Muscle of arm (tissue), 14 donors: ENCODE measurements around the gene EXO1. TPM values are rescaled to one million over a fixed set of nuclear protein-coding genes. Genes with fewer than 3 reads are reported as not detected.
"Not testable (repeated sequence)": the region's sequence is repeated elsewhere in the genome, so short reads cannot be mapped to it uniquely, and the experiment has no call there.

Experiments
- DNase-seq: peaks from one replicate; pipeline ENCODE4 v3.0.0-alpha.2; 2013
- long read RNA-seq, 11 donors: transcript quantifications; one replicate each; lab custom pipeline, GENCODE V29; 2026
- polyA plus RNA-seq, 12 donors: library from polyadenylated mRNA; unstranded; fragments of 120-200 nt; gene quantifications; one replicate each; pipeline ENCODE4 v1.2.1, GENCODE V29; 2013; ENCODE audit not compliant: insufficient read length in 12 of 12

EXO1 gene
- polyA plus RNA-seq, result 10 to 100 TPM in 3 of 12 donors, 1 to 10 TPM in 8, not detected in 1; 5.7 to 18.8 (median 8.1) TPM
- long read RNA-seq, donor 1, result 0 reads
- long read RNA-seq, donor 2, result 0 reads
- long read RNA-seq, donor 3, result 0 reads
- long read RNA-seq, donor 4, partial matches to known transcripts, result 0 of 2 reads
- long read RNA-seq, donor 4, other reads (novel, unspliced or antisense), result 0 of 2 reads
- long read RNA-seq, donor 5, result 0 reads
- long read RNA-seq, donor 6, result 0 reads
- long read RNA-seq, donor 7, result 0 reads
- long read RNA-seq, donor 8, result 0 reads
- long read RNA-seq, donor 9, partial matches to known transcripts, result 0 of 1 reads
- long read RNA-seq, donor 9, other reads (novel, unspliced or antisense), result 0 of 1 reads
- long read RNA-seq, donor 10, partial matches to known transcripts, result 0 of 1 reads
- long read RNA-seq, donor 10, other reads (novel, unspliced or antisense), result 0 of 1 reads
- long read RNA-seq, donor 11, partial matches to known transcripts, result 0 of 1 reads
- long read RNA-seq, donor 11, other reads (novel, unspliced or antisense), result 0 of 1 reads

DNA sequence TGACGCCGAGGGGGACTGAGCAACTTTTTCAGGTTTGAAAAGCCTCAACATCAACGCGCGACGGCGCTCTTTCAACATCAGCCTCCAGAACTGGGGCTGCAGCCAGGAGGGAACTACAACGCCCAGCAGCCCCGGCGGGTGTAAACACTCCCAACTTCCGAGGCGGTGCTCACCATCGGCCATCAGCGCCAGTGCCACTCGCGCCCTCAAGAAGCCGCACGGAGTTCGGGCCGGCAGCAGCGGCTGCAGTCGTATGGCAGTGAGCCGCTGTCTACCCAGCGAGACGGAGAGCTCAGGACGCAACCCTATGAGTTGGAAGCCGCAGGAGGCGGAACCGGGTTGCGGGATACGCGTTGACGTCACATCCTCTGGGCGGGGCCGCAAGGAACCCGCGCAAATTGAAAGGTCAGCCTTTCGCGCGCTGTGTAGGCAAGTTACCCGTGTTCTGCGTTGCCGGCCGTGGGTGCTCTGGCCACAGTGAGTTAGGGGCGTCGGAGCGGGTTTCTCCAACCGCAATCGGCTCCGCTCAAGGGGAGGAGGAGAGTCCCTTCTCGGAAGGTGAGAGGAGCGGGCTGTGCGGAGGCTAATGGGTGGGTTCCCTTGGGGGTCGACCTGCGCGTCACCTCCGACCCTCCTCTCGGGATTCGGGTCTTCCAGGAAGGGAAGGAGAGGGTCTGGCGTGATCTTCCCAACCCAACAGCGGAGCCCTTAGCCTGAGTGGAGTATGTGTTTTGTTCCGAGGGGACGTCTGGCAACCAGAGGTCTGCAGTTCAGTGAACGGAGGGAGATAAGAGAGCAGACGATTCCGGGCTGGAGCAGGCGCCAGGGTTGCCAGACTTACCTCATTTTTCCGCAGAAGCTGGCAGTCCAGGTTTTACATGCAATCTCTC is at the start of gene EXO1:
EXO1 (plus strand) TSS at position 409 of the 890 bp plus-strand sequence. CDS start 2,222 bp downstream, outside the sequence.
- peak; percentile 94 for DNase-seq

DNA sequence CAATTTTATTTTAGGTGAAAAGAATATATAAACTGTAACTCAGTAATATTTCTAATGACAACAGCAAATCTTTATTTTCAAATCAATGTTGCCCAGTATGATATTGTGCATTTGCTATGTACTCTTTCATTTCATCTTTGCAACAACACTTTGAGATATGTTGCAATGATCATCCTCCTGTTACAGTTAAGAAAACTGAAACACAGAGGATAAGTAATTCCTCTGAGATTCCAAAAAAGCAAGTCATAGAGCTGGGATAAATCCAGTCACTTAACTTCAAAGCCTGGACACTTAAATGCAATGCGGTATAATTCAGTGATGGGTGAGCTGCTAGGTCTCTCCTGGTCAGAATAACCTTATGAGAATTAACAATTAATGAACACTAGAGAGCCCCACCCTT is 48.6 kb upstream of the EXO1 start:
- DNase-seq, result no peak

DNA sequence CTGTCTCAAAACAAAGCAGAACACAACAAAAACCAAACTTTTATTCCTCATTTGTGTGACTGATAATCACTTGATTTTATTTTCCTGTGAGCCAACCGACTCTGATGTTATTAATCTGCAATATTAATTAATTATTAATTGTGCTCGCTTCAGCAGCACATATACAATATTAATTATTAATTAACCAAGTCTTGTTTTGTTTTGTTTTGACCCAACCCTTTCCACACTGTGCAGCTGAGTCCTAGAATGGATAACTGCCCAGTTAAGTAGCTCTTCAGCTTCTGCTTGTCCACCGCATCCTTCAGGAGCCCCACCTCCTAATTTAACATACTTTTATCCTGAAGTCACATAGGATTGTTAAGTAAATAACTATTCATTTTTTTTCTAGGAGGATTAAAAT is 47.4 kb upstream of the EXO1 start:
- no peak for DNase-seq

DNA sequence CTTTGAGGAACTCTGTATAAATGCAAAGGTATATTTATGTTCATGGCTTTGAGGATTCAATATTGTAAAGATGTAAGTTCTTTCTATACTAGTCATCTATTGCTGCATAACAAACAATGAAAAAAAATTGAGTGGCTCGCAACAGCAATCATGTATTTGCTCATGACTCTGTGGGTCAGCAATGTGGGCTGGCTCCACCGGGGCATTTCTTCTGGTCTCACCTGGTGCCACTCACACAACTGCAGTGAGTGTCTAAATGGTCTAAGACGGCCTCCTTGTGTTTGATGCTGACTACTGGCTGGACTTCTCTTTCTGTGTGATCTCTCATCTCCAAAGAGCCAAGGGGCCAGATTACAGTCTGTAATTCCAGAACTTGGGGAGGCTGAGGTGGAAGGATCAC is 45.1 kb upstream of the EXO1 start:
- no peak for DNase-seq

DNA sequence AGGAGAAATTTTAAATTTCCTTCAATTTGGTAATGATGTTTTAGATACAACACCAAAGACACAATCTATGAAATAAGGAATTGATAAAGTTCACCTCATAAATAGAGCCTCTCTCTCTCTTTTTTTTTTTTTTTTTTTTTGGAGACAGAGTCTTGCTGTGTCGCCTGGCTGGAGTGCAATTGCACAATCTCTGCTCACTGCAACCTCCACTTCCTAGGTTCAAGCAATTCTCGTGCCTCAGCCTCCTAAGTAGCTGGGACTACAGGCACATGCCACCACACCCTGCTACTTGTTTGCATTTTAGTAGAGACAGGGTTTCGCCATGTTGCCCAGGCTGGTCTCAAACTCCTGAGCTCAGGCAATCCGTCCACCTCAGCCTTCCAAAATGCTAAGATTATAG is 43.3 kb upstream of the EXO1 start:
- not testable (repeated sequence) for DNase-seq

DNA sequence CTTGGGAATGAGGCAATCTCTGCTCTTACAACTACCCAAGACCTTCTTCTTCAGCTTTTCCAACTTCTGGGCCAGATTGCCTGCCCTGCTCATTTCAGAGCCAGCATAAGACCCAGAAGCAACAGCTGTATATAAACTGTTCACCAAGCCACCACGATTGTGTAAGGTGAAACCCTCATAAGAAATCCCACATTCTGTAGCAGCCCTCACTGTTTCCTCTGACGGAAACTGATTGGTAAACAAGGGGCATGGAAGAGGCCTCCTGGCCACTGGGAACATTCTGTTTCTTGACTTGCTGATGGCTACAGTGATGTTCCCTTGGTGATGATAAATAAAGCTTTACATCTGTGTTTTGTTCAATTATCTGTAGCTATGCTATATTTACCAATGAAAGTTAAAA is 39.7 kb upstream of the EXO1 start:
- no peak for DNase-seq

DNA sequence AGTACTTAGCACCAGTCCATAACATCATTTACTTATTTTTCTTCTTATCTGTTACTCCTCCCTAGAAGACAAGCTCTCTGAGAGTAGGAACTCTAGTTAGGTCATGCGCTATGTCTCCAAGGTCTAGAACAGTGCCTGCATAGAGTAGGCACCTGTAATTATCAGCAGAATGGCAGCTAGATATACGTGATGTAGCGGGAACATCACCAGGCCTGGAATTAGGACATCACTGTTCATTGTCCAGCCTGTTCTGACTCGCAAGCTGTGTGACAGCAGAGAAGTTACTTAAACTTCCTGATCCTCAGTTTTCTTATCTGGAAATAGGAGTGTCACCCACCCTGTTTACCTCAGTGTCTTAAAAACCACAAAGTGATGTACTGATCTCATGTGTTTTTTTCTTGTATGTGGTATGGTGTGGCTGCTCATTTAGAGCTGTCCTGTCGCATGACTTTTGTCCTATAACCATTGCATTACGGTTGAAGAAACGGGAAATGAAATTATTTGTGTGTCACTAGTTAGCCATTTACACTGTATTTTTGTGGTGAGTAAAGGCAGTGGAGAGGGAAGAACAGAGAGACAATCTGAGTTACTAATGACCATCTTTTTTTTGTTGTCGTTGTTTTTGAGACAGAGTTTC is 37.1 kb upstream of the EXO1 start:
- DNase-seq, result no peak

DNA sequence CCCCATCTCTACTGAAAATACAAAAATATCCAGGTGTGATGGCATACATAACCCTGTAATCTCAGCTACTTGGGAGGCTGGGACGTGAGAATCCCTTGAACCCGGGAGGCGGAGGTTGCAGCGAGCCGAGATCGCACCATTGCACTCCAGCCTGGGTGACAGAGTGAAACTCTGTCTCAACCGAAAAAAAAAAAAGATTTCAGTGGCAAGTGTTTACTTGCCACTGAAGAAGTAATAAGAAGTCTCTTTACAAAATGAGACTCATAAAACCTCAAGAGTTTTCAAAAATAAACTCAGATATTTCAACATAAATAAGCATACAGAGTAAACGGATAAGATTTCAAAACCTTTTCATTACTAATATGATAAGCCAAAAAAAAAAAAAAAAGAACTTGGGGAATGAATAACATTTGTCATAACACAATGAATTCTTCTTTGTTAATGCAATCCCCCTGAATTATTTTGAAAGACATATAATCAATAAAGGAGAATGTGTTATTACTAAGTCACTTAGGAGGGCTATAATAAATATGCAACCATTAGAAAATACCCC is 34.2 kb upstream of the EXO1 start:
- no peak for DNase-seq

DNA sequence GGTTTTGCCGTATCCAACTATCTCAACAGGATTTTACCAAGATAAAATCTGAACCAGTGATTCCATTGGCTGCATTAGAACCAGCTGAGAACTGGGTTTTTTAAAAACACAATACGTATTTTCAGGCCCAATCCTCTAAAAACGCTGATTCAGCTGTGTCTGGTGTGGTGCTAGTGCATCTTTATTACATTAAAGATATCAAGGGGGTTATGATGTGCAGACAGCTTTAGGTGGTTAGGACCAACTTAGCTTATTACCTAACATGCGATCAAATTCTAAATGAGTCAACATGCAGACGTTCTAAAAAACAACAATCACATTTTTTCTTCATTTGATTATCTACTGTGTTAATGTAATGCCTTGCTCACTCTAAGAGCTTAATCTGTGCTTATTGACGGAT is 32.0 kb upstream of the EXO1 start:
- DNase-seq, result no peak

DNA sequence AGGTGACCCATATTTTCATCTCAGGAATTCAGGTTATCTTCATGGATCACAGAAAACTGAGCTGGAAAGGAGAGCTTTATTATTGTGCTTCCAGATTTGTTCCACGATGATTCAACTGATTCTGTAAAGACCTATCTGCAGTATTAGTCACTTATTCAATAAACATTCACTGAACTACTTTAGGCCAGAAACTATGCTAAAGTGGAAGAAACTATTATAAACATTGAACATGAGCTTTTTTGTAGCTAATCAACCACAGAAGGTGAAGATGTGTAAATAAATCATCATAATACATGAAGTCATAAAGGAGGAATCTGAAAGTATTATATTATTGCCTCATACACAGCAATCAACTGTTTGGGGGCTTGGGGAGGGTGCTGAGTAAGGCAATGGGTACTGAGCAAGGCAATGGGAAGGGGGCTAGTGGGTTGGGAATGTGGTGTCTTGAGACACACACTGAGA is 30.6 kb upstream of the EXO1 start:
- no peak for DNase-seq

DNA sequence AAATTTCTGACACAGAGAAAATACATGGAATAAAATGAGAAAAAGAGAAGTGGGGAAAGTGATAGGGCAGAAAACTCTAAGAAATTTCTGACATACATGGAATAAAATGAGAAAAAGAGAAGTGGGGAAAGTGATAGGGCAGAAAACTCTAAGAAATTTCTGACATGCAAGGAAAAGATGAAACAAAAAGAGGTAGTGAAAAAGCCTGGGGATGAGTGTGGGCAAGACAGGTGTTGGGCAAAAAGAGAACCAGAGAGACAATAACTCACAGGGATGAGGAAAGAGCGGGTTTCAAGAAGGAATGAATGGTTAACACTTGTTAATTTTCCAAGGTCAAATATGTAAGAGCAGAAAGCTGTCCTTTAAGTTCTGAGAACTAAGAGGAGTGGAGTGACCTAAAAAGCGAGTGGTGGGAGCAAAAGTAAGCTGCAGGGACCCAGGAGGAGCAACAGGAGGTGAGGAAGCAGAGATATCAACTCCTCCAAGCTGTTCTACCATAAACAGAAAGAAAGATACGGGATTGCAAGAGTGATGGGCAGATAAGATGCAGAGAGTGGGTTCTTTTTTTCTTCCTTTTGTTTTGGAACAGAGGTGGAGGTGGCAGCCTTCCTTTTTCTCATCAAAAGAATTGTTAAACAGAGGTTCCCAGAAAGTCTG is 29.9 kb upstream of the EXO1 start:
- DNase-seq, result no peak

DNA sequence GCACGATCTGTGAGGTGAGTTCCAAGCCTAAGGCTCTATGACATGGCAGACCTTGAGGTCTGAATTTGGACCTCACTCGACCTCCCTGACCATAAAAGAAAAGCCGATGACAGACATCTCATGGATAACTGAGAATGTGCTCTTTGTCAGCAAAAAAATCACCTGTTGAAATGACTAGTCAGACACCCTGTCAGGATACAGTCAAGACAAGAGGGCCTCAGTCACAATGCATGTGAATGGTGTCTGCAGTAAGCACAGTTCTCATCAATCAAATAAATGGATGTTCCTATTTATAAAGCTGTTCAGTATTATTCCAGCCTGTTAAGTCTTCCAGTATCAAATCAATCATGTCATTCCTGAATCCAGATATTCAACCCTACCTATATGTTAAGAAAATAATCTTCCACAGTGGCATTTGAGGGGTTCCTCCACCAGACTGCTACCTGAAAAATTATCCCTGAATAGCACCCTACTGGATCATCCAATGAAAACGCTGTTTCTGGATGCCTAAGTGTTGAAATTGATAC is 28.6 kb upstream of the EXO1 start:
- DNase-seq, result no peak

DNA sequence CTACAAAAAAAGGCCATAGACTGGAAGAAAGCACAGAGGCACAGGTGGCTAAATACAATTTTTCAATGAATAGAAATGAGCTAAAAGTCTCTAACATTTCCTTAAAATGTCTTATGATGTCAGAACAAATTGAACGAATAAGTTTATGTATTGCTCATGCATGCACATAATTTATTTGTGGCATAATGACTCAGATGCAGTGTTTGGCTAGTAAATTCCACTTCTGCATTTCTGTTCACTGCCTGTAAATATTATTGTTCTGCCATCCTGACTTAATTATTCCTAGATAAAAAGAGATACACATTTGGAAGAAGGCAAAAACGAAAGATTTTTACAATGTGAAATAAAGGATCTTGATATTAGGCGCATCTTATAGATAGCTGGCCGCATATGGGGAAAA is 26.6 kb upstream of the EXO1 start:
- DNase-seq, result no peak

DNA sequence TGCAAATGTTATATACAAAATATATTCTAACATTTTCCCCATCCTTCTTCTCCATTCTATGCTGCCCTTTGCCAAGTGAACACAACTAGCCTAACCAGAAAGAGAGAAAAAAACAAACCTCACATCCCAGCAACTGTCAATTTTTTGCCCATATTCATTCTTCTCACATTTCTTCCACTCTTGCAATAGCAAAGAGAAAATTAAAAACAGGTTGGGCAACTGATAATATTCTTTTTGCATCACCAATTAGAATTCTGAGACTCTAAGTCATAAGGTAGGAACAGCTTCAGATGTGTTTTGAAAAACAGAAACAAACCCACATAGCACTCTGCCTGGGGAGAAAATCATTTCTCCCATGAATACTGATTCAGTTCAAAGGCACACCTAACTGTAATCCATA is 25.2 kb upstream of the EXO1 start:
- DNase-seq, result no peak

DNA sequence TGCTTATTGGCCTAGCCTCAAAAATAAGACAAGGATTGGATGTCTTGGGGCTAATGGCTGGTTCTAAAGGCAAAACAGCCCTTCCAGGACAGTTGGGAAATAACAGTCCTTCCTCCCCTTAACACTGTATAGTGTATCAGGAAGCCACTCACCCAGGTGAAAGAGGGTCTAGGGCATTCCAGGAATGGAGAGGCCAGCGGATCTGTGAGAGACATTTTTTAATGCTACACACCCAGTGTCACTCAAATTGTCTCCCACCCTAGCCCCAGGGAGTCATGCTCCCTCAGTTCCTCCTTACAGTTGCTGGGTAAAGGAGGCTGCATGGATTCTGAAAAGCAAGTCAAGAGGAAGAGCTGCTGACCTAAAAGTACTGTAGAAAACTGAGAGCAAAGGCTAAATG is 24.1 kb upstream of the EXO1 start:
- DNase-seq, result no peak

DNA sequence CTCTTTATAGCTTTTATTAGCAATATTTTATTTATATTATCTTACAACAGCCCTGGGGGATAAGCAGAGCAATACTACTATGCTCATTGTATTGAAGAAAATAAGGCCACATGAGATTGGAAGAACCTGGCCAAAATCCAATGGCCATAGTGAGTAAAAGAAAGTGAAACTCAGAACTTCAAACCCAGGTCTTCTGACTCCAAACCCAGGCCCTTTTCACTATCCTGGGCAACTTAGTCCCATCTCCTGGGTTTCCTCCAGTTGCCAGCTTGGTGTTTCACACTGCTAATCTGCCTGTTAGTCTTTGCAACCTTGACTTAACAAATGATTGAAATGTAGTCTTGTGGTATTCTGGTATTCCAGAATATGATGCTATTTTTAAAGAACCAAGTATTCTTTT is 22.4 kb upstream of the EXO1 start:
- no peak for DNase-seq

DNA sequence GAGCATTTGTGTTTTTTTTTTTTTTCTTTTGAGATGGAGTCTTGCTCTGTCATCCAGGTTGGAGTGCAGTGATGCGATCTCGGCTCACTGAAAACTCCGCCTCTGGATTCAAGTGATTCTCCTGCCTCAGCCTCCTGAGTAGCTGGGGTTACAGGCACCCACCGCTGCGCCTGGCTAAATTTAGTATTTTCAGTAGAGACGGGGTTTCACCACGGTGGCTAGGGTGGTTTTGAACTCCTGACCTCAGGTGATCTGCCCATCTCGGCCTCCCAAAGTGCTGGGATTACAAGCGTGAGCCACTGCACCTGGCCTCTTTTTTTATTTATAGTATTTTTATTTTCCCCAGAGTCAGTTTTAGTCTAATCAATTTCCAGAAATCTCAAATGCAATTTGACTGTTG is 21.4 kb upstream of the EXO1 start:
- not testable (repeated sequence) for DNase-seq

DNA sequence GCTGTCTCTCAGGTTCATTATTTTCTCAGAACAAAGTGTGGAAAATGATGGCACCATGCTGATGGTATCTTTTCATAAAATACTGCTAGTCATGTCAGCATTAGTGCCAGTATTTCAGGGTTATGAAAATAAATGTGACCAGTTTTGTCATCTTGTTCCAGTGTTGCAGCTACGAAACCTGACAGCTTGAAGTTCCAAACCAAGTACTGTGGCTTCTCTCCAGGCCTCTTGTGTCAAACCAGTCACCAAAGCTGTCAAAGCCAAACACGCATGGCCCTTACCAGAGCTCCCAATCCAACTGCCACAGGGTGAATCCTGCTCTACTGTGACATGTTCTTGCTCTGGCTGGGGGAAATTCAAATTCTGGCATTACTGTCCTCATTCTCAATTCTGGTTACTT is 20.7 kb upstream of the EXO1 start:
- DNase-seq, result no peak

DNA sequence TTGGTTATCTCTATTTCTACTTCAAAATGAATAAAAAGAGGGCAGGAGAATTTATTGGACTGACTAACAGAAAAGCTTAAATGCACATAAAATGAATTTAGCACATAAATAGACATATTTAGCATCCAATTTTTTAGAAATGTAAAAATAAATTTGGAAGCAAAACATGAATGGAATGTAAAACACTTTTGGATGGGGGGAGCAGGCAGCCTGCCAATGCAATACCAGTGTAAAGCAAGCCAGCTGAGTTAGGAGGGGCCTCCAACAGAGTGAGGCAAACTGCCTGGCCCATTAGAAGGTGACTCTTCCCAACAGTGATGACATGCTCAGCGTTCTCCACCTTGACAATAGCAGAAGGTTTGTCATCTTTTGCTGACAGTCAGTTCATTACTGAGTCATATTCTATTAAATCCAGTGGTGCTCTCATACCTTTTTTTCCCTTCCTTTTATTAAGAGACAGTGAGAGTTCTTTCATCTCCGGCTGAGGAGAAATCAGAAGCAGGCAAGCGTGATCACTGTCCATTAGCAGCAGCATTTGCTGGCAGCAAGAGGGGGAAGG is 19.5 kb upstream of the EXO1 start:
- no peak for DNase-seq

DNA sequence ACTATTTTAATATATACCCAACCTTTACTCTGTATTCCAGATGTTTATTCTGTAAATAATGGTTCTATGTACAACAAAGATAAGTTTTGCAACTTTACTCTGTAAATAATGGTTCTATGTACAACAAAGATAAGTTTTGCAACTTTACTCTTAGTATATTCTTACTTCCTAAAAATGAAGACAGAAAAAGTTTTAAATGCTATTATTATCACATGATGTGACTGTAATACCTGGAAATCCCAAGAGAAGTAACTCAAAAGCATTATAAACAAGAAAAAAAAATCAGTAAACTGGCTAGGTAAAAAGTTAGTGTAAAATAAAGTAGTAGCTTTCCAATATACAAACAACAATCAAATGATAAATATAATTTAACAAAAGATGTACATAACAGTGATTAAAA is 18.5 kb upstream of the EXO1 start:
- DNase-seq, result no peak
